H9 (cell line): Measurements from ENCODE around the gene TTK. TPM values are rescaled to one million over a fixed set of nuclear protein-coding genes. Genes with fewer than 3 reads are reported as not detected.

Experiments
- DNase-seq: peaks from one replicate; pipeline ENCODE4 v3.0.0-alpha.2; 2017
- H2AFZ ChIP-seq: one replicate; pipeline ENCODE4 v1.6.1; 2013; ENCODE audit warnings: mild to moderate bottlenecking, low read length, control low read depth, moderate library complexity
- H2AK5ac ChIP-seq: 2 replicates; pipeline ENCODE4 v1.6.1; 2013; ENCODE audit warnings: low read length, control low read depth, mixed read lengths; ENCODE audit not compliant: insufficient read length
- H2BK120ac ChIP-seq: one replicate; pipeline ENCODE4 v1.6.1; 2013; ENCODE audit warnings: low read depth, mild to moderate bottlenecking, low read length, control low read depth, inconsistent platforms; ENCODE audit not compliant: poor library complexity, severe bottlenecking
- H2BK12ac ChIP-seq: 2 replicates; pipeline ENCODE4 v1.6.1; 2013; ENCODE audit warnings: low read length, control low read depth, mixed read lengths, low read depth; ENCODE audit not compliant: insufficient read length
- H2BK15ac ChIP-seq: 2 replicates; pipeline ENCODE4 v1.6.1; 2013; ENCODE audit warnings: low read depth, low read length, control low read depth
- H2BK20ac ChIP-seq: one replicate; pipeline ENCODE4 v1.6.1; 2013; ENCODE audit warnings: low read depth, mild to moderate bottlenecking, low read length, control low read depth, inconsistent platforms; ENCODE audit not compliant: poor library complexity, severe bottlenecking
- H2BK5ac ChIP-seq: 2 replicates; pipeline ENCODE4 v1.6.1; 2013; ENCODE audit warnings: low read length, control low read depth, mixed read lengths; ENCODE audit not compliant: insufficient read length
- H3K14ac ChIP-seq: 2 replicates; pipeline ENCODE4 v1.6.1; 2013; ENCODE audit warnings: low read length, control low read depth; ENCODE audit not compliant: insufficient read depth
- H3K18ac ChIP-seq: 2 replicates; pipeline ENCODE4 v1.6.1; 2013; ENCODE audit warnings: low read depth, mild to moderate bottlenecking, mixed read lengths, low read length, control low read depth; ENCODE audit not compliant: insufficient read length
- H3K23ac ChIP-seq: 2 replicates; pipeline ENCODE4 v1.6.1; 2013; ENCODE audit warnings: low read length, control low read depth, mixed read lengths, low read depth; ENCODE audit not compliant: insufficient read length
- H3K23me2 ChIP-seq: 2 replicates; pipeline ENCODE4 v1.6.1; 2013; ENCODE audit warnings: low read depth, mild to moderate bottlenecking, mixed read lengths, low read length, control low read depth; ENCODE audit not compliant: insufficient read length, poor library complexity, severe bottlenecking
- H3K27ac ChIP-seq: 2 replicates; pipeline ENCODE4 v1.5.1; 2013; ENCODE audit warnings: low read length, control low read depth, mixed read lengths, low read depth; ENCODE audit not compliant: insufficient read length
- H3K27me3 ChIP-seq: 2 replicates; pipeline ENCODE4 v1.6.1; 2013; ENCODE audit warnings: low read length, control low read depth, inconsistent platforms; ENCODE audit not compliant: insufficient read depth
- H3K4ac ChIP-seq: 2 replicates; pipeline ENCODE4 v1.6.1; 2013; ENCODE audit warnings: low read depth, mild to moderate bottlenecking, control low read depth, inconsistent platforms, low read length, moderate library complexity
- H3K4me1 ChIP-seq: 2 replicates; pipeline ENCODE4 v1.6.1; 2013; ENCODE audit warnings: low read length, control low read depth, inconsistent platforms; ENCODE audit not compliant: insufficient read depth
- H3K4me2 ChIP-seq: 2 replicates; pipeline ENCODE4 v1.6.1; 2013; ENCODE audit warnings: low read length, control low read depth, mixed read lengths; ENCODE audit not compliant: insufficient read length, insufficient read depth
- H3K56ac ChIP-seq: 2 replicates; pipeline ENCODE4 v1.6.1; 2013; ENCODE audit warnings: low read depth, mild to moderate bottlenecking, mixed read lengths, low read length, control low read depth; ENCODE audit not compliant: insufficient read length
- H3K79me1 ChIP-seq: 2 replicates; pipeline ENCODE4 v1.6.1; 2013; ENCODE audit warnings: low read depth, mild to moderate bottlenecking, moderate library complexity, low read length, control low read depth, inconsistent platforms; ENCODE audit not compliant: insufficient read depth, poor library complexity, severe bottlenecking
- H3K79me2 ChIP-seq: 2 replicates; pipeline ENCODE4 v1.6.1; 2013; ENCODE audit warnings: low read length, control low read depth, inconsistent platforms; ENCODE audit not compliant: insufficient read depth
- H3K9ac ChIP-seq: 2 replicates; pipeline ENCODE4 v1.6.1; 2013; ENCODE audit warnings: low read length, control low read depth, mixed read lengths; ENCODE audit not compliant: insufficient read length; ENCODE audit errors: extremely low read depth
- H3K9me3 ChIP-seq: one replicate; pipeline ENCODE4 v1.6.1; 2013; ENCODE audit warnings: low read depth, low read length, inconsistent platforms; ENCODE audit not compliant: control insufficient read depth
- H3T11ph ChIP-seq: one replicate; pipeline ENCODE4 v1.6.1; 2013; ENCODE audit warnings: mild to moderate bottlenecking, low read length, control low read depth, inconsistent platforms
- H4K20me1 ChIP-seq: one replicate; pipeline ENCODE4 v1.6.1; 2013; ENCODE audit not compliant: control insufficient read depth, insufficient read length, insufficient read depth
- H4K5ac ChIP-seq: 2 replicates; pipeline ENCODE4 v1.6.1; 2013; ENCODE audit warnings: low read depth, mild to moderate bottlenecking, mixed read lengths, low read length, control low read depth; ENCODE audit not compliant: insufficient read length
- H4K8ac ChIP-seq: replicated peaks from 2 replicates; pipeline ENCODE4 v1.6.1; 2013; ENCODE audit warnings: low read length, control low read depth, mixed read lengths, low read depth; ENCODE audit not compliant: insufficient read length
- H4K91ac ChIP-seq: 2 replicates; pipeline ENCODE4 v1.6.1; 2013; ENCODE audit warnings: low read depth, mild to moderate bottlenecking, moderate library complexity, mixed read lengths, low read length, control low read depth; ENCODE audit not compliant: insufficient read length
- H3K27ac Mint-ChIP-seq, 3 experiments: 2 replicates in 2 of 3; 3 replicates in 1 of 3; pipeline ENCODE4 v1.8.0; 2020 to 2021; ENCODE audit warnings: mixed read lengths in 3 of 3, mild to moderate bottlenecking in 1 of 3, moderate library complexity in 1 of 3
- H3K27me3 Mint-ChIP-seq: 2 replicates; pipeline ENCODE4 v1.8.0; 2021; ENCODE audit warnings: low read depth, mild to moderate bottlenecking, moderate library complexity, mixed read lengths
- H3K36me3 Mint-ChIP-seq, 3 experiments: 2 replicates in 2 of 3; 3 replicates in 1 of 3; pipeline ENCODE4 v1.8.0; 2020 to 2021; ENCODE audit warnings: low read depth in 3 of 3, mixed read lengths in 3 of 3; ENCODE audit not compliant: insufficient read depth in 1 of 3
- H3K4me1 Mint-ChIP-seq, 2 experiments: 2 replicates each; pipeline ENCODE4 v1.8.0; 2020; ENCODE audit warnings: mixed read lengths in 2 of 2
- H3K4me3 Mint-ChIP-seq, 2 experiments: 2 replicates in 1 of 2; 3 replicates in 1 of 2; pipeline ENCODE4 v1.8.0; 2020 to 2021; ENCODE audit warnings: mild to moderate bottlenecking in 2 of 2, mixed read lengths in 2 of 2, moderate library complexity in 1 of 2
- H3K9me3 Mint-ChIP-seq, 2 experiments: 2 replicates in 1 of 2; 3 replicates in 1 of 2; pipeline ENCODE4 v1.8.0; 2020; ENCODE audit warnings: mild to moderate bottlenecking in 2 of 2, mixed read lengths in 2 of 2, moderate library complexity in 1 of 2
- CTCF ChIP-seq: fragments of 200-600 bp; sonication (generic); conservative IDR thresholded peaks from 3 replicates; pipeline ENCODE4 v1.8.0; 2021; ENCODE audit warnings: antibody characterized with exemption, mild to moderate bottlenecking
- WGBS: extraction: QIAGEN DNeasy Blood & Tissue Kit; methylation state at CpG from one replicate; pipeline ENCODE4 v1.1.7; 2013; ENCODE audit warnings: missing lambda C conversion rate, low lambda C conversion rate, mixed read lengths; ENCODE audit not compliant: insufficient read length; ENCODE audit errors: extremely low coverage; 5-methylcytosine and 5-hydroxymethylcytosine counted together
- total RNA-seq: library from RNA; stranded (reverse); gene quantifications from 2 replicates; pipeline ENCODE4 v1.2.1, GENCODE V29; 2021

The TTK gene
- total RNA-seq, 1 experiment from 2014 or later, result 47.5 TPM

- H2BK120ac ChIP-seq, result no peak overlapping the region
- H4K91ac ChIP-seq, result no peak overlapping the region
- H3K56ac ChIP-seq, result no peak overlapping the region
- H3K4me1 ChIP-seq, result no peaks in the 10 kb centered on the region
- no peak overlapping the region for H4K8ac ChIP-seq
- H3K14ac ChIP-seq, result no peak overlapping the region
- H2AK5ac ChIP-seq, result no peak overlapping the region
- no peak overlapping the region for H3K23ac ChIP-seq
- no peak overlapping the region for H3T11ph ChIP-seq
- no peak overlapping the region for H3K27ac ChIP-seq
- H4K20me1 ChIP-seq, result no peaks in the 10 kb centered on the region
- H3K27me3 ChIP-seq, result no peaks in the 10 kb centered on the region
- no peak overlapping the region for H2BK20ac ChIP-seq
- H3K79me2 ChIP-seq, result no peaks in the 10 kb centered on the region
- H3K9ac ChIP-seq, result no peak overlapping the region
- Mint-ChIP-seq H3K27ac (no peak overlapping the region), H3K36me3 (no peaks in the 10 kb centered on the region), H3K9me3 (no peaks in the 10 kb centered on the region), H3K4me1 (no peaks in the 10 kb centered on the region; a peak in 1 of 4 replicates), H3K27me3 (no peaks in the 10 kb centered on the region), H3K4me3 (no peak overlapping the region)
- H3K4ac ChIP-seq, result no peak overlapping the region
- no CpG with 5 or more reads among the region's 4 CpGs for WGBS
- H2AFZ ChIP-seq, result no peak overlapping the region
- no peak for TF ChIP-seq CTCF
- H3K23me2 ChIP-seq, result no peaks in the 10 kb centered on the region
- DNase-seq, result no peak
- H3K18ac ChIP-seq, result no peak overlapping the region
- no peak overlapping the region for H2BK5ac ChIP-seq
- H2BK15ac ChIP-seq, result no peak overlapping the region
- H2BK12ac ChIP-seq, result no peak overlapping the region
- H4K5ac ChIP-seq, result no peak overlapping the region
- H3K79me1 ChIP-seq, result no peaks in the 10 kb centered on the region
- H3K9me3 ChIP-seq, result no peaks in the 10 kb centered on the region
- H3K4me2 ChIP-seq, result no peak overlapping the region
Measured at GRCh38 chr6:79981652-79982051, 22.8 kb upstream of the TTK start.
